Upper lobe of left lung (tissue), 4 donors: Measurements from ENCODE around the gene SMIM44.

Experiments used
- CTCF ChIP-seq, 6 experiments: fragments of 450-650 bp in 4 of 6; fragments of 200-600 bp in 2 of 6; sonication (generic) in 2 of 6; IDR thresholded peaks; one replicate each; pipeline ENCODE4 v1.5.1; 2016 to 2019; ENCODE audit warnings: antibody characterized with exemption in 6 of 6
- POLR2A ChIP-seq, 4 donors: fragments of 450-650 bp; IDR thresholded peaks; one replicate each; pipeline ENCODE4 v1.5.1; 2016 to 2017; ENCODE audit warnings: antibody characterized with exemption in 4 of 4, mild to moderate bottlenecking in 2 of 4
- POLR2AphosphoS5 ChIP-seq, 2 donors: sonication (generic); formaldehyde crosslinking; IDR thresholded peaks; one replicate each; pipeline ENCODE4 v1.5.1; 2017; ENCODE audit warnings: antibody characterized with exemption in 2 of 2

GRCh38 chr19:3497757-3498520 lies 14.7 kb upstream of the SMIM44 start:
- TF ChIP-seq POLR2A (IDR thresholded peaks at IDR 0.05) (no peak), CTCF (IDR thresholded peaks at IDR 0.05) (no peak), POLR2AphosphoS5 (IDR thresholded peaks at IDR 0.05) (no peak)
